HG03060 (cell line): ENCODE results near the gene SLC22A5.
"Not testable (repeated sequence)": the region's sequence is repeated elsewhere in the genome, so short reads cannot be mapped to it uniquely, and the experiment has no call there.

ENCODE experiments used
- ATAC-seq: cut with Tn5 transposase; IDR thresholded peaks from one replicate; pipeline ENCODE4 v1.9.1; 2021; ENCODE audit warnings: low read depth, moderate number of reproducible peaks; ENCODE audit not compliant: unreplicated experiment

Gene SLC22A5

DNA sequence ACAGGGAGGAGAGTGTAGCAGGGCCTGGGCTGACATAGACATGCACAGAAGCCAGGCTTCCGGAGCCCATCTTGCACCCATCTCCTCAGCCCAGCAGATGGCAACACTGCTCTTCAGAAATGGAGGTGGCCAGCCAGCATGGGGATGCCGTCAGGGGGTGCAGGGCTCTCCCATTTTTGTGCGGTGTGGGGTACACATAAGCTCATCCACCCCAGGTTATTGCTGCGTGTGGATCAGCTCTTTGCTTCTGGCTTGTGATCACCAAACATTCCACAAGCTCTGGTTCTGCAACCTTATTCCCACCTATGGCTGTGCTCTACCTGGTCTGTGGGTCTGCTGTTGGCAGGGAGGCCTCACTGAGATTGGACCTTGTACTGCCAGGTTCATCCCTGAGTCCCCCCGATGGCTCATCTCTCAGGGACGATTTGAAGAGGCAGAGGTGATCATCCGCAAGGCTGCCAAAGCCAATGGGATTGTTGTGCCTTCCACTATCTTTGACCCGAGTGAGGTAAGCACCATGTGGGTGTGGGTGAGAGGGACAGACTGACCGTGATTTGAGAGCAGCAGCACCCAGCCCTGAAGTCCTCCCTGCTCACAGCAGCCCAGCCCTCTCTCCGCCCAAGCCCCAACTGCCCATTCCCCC, 17.3 kb downstream of the SLC22A5 start:
- ATAC-seq: no peak

DNA sequence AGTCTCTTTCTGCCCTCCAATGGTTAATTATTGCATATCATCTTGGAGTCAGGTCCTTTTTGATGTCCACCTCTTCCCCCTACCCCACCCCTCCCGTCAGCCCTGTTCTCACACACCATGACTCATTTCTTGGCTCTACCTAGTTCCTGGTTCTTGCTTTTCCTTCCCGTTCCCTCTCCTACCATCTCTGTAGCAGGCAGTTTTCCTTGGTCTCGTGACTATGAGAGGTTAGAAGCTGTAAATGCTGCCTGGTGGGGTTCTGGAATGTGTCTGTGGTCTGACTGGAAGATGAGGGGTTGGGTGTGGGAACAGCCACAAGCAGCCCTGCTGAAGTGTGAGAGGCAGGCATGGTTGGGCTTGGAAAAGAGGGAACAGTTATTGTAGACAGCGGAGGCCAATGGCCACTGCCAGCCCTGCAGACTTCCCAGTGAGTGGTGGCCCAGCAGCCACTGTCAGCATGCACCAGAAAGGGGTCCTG, 18.2 kb downstream of the SLC22A5 start:
- no peak for ATAC-seq

DNA sequence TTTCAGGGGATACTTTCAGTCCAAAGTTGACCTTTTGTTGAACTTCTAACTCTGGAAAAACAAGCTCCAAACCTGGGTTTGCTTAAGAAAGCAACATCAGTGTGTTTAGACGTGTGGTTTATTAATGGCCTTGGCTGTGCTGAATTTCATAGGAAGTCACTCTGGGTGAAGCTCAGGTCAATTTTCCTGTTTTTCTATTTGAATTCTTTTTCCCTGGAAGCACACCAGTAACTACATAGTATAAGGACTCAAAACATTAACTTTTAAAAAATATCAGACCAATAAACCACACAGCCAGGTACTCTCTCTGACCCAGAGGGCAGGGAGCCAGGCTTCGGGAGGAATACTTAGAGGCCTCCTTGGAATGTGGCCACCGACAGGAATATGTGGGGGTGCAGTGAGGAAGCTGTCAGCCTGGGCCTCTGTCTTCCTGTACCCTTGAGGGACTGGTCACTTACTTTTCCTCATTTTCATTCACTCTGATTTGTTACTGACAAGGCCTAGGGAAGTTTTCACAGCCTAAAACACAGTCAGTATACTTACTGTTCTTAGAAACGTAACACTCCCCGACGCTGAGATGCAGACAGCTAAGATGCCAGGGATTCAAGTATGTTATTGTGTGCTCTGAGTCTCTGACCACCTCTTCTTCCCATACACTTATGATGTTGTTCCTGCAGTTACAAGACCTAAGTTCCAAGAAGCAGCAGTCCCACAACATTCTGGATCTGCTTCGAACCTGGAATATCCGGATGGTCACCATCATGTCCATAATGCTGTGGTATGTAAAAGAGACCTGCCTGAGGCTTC, 18.9 kb downstream of the SLC22A5 start:
- ATAC-seq: no peak

DNA sequence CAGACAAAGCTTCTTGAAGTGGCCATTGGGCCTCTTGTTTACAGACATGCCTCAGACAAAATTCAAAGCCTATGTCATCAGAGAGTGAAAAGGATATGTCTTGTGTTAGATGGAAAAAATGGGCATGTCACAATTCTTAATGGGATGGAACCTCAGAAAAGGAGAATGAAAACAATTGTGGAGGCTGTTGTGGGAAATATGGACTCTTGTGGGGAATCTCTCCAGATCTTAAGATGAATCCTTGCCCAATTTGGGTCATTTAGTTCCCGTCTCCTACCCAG, 19.5 kb downstream of the SLC22A5 start:
- ATAC-seq: no peak

DNA sequence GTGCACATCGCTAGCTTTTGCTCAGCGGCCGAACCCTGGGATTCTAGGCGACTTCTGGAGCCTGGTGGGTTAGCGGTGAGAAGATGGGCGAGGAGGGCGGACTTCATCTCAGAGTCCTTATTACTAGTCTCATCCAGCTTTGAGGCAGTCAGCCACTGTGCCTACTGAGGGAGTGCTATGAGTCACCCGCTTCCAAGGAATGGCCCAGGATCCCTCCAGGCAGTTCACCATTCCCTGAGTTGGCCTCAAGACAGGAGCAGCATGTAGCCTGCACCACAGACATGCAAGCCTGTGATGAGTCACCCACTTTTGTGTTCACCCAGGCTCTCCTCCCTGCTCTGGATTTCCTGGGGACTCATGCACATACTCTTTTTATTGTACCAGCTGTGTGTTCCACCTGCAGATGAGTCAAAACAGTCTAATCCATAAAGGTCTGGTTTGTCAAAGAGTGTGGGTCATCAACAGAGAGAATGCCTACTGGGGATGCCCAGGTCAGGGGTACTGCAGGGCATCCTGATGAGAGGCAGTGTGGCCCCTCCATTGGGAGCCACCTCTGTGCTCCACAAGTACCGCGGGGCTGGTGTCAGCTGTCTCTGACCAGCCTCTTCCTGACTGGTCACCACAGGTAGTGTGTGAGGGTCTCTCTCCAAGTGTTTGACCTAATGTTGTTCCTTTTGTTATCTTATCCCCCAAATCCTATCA, 20.2 kb downstream of the SLC22A5 start:
- ATAC-seq: no peak

DNA sequence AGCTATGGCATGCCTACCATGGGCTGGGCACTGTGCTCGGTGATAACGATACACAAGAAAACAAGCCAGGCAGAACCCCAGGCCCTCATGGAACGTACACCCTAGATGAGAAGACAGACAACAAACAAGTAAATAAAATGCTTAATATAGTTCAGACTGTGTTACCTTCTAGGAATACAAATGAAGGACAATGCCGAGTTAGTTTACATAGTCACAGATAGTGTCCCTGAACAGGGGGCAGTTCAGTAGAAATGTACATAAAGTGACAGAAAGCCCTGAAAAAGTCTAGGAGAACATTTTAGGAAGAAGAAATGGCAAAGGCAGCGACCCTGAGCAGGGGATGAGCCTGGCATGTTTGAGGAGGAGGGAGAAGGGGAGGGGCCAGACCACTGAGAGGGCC, 21.7 kb downstream of the SLC22A5 start:
- ATAC-seq: no peak

DNA sequence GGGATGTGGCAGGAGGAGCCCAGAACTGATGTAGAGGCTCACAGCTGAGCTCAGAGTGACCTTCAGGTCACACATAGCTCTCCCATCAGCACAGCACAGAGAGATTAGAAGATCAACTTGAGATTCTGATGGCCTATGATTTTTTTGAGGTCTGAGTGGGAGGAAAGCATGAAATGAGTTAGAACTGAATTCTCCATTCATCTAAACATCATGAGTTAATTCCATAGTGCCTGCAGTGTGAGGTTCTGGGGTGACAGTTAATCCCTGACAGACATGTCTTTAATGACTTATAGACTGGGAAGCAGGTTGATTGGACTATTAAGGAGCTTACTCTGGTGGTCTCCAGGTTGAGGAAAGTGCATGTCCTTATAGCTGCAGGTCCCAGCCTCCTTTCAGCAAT, 22.4 kb downstream of the SLC22A5 start:
- ATAC-seq: no peak

DNA sequence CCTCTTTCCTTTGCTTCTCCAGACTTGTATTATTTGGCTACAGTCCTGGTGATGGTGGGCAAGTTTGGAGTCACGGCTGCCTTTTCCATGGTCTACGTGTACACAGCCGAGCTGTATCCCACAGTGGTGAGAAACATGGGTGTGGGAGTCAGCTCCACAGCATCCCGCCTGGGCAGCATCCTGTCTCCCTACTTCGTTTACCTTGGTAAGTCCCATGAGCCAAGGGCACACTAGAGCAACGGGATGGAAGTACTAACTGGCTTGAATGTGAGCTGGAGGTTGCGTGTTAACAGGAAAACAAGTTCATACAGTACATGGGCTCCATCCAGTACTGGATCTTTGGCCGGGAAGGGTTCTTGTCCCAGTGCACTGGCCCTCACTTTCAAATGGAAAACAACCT, 22.9 kb downstream of the SLC22A5 start:
- ATAC-seq: no peak

DNA sequence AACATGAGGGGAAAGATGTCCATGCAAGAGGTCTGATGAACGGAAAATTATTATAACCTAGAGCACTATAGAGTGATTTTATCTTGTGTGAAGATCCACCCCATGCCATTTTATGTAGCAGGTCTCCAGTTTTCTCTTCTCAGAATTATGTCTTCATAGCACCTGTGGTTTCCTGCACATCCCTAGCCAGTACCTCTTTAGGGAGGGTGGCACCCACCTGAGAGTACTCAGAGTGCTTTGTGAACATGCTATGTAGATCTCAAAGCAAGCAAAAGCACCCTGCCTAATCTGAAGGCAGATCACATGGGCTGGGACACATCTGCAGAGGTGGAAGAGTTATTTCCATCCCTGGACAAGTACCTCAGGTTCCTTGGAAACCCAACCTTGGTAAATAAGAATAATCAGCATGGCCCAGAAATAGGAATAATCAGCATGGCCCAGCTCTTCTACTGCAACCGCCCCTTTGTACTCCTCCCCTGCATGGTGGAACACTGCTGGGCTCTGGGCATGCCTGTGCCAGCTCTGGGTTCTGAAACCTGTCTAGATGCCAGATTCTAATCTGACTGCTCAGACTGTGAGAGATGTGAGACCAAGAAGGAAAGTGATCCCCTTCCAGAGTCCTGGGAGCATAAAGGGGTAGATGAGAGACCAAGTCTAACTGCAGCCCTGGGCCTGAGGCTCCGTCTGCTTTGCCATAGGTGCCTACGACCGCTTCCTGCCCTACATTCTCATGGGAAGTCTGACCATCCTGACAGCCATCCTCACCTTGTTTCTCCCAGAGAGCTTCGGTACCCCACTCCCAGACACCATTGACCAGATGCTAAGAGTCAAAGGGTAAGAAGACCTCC, 23.7 kb downstream of the SLC22A5 start:
- no peak for ATAC-seq

DNA sequence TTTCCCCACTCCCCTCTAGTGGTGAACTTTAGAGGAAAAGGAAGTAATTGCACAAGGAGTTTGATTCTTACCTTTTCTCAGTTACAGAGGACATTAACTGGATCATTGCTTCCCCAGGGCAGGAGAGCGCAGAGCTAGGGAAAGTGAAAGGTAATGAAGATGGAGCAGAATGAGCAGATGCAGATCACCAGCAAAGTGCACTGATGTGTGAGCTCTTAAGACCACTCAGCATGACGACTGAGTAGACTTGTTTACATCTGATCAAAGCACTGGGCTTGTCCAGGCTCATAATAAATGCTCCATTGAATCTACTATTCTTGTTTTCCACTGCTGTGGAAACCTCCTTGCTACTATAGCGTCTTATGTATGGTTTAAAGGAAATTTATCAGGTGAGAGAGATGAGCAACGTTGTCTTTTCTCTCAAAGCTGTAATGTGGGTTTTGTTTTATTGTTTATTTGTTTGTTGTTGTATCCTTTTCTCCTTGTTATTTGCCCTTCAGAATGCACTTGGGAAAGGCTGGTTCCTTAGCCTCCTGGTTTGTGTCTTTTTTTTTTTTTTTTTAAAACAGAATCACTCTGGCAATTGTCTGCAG, 25.3 kb downstream of the SLC22A5 start:
- no peak for ATAC-seq

DNA sequence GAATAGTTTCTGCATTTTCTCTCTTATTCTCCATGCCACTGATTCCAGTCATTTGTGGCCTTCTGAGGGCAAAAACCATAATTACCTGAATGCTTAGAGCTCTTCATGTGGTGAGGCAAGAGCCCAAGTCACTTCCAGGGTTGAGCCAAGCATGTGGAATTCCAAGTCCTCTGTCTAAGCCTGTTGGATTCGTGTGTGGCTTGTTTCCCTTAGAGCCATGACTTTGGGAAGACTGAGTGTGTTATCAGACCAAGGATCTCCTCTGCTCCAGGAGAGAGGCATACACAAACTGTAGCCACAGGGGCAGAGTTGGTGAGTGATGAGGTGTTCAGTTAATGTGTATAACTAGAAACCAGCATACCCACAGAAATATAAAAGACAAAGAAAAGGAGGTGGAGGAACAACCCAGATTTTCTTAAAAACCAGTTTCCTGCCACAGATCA, 27.1 kb downstream of the SLC22A5 start:
- no peak for ATAC-seq

DNA sequence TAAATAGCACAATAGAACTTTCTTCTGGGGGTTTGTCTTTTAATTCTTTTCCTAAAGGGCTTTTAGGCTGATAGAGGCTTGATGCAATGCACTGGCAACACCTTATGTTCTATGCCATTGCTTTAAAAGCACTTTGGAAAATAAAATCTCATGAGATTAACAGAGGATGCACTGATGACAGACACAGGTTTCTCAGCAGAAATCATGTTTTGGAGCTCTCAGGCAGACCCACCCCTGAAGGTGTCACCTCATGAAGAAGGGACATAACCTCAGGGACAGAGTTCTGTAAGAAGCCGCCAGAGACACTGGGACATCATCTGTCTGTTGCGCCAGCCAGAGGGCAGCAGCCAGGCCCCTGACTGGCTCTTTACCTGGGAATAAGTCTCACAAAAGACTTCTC, 27.7 kb downstream of the SLC22A5 start:
- no peak for ATAC-seq

DNA sequence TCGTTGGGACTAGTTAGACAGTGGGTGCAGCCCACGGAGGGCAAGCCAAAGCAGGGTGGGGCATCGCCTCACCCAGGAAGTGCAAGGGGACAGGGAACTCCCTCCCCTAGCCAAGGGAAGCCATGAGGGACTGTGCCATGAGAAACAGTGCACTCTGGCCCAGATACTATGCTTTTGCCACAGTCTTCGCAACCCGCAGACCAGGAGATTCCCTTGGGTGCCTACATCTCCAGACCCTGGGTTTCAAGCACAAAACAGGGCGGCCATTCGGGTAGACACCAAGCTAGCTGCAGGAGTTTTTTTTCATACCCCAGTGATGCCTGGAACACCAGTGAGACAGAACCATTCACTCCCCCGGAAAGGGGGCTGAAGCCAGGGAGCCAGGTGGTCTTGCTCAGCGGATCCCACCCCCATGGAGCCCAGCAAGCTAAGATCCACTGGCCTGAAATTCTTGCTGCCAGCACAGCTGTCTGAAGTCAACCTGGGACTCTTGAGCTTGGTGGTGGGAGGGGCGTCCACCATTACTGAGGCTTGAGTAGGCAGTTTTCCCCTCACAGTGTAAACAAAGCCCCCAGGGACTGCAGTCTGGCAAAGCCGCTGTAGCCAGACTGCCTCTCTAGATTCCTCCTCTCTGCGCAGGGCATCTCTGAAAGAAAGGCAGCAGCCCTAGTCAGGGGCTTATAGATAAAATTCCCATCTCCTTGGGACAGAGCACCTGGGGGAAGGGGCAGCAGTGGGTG, 28.6 kb downstream of the SLC22A5 start:
- not testable (repeated sequence) for ATAC-seq

DNA sequence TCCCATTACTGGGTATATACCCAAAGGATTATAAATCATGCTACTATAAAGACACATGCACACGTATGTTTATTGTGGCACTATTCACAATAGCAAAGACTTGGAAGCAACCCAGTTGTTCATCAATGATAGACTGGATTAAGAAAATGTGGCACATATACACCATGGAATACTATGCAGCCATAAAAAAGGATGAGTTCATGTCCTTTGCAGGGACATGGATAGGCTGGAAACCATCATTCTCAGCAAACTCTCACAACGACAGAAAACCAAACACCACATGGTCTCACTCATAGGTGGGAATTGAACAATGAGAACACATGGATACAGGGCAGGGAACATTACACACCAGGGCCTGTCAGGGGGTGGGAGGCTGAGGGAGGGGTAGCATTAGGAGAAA, 34.5 kb downstream of the SLC22A5 start:
- not testable (repeated sequence) for ATAC-seq

DNA sequence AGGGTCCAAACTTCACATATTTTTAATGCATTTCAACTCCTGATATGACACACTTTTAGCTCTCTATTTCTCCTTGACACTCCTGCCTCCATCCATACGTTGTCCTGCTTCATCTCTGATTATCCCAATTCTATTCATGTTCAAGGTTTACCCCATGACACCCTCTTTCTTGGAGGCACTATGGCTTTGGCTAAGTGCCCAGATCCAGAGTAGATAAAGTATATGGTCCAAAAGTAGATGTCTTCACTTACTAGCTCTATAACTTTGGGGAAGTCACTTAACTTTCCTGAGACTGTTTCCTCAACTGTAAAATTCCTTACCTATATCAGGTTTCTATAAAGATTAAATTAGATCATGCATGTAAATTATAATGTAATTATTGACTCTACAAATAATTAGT, 36.1 kb downstream of the SLC22A5 start:
- no peak for ATAC-seq

DNA sequence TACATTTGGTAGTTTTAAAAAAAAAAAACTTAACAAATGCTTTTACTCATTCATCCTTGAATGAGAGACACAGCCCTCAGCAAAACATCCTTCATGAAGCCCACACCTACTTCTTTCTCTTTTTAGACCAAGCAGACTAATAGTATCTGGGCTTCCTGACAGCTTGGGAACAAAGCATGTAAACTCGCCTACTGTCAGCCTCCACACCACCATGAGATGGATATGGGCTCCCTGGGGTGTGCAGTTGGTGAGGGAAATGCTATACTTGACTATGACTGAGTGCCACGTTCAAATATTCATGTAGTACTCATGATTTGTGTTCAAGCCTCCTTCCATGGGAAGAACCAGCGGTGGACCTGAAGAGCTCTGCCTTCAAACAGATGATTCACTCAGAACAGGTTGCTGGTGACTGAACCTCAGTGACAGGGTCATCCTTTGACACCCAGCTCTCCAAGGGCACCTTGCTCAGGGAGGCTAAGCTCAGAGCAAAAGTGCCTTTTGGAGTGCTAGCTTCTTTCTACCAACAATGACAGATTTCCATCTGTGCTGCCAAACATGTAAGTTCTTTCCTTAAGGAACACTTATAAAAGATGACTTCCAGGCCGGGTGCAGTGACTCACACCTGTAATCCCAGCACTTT, 36.8 kb downstream of the SLC22A5 start:
- ATAC-seq: no peak

DNA sequence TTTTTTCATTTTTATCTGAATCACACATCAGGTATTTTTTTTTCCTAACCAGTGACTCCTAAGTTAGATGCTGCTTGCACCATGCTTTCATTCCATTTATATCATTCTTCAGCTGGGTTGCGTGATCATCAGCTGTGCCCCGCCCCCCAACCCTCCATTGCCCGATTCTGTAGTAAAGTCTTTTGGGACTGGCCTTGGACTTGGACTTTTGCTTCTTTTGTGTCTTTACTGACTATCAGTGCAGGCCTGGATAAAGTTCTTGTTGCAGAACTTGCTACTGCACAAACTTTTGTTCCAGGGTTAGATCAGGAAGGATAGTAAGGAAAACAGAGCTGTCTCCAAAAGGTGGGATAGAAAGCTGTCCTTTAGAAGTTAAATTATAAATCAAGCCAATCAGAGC, 38.5 kb downstream of the SLC22A5 start:
- no peak for ATAC-seq

DNA sequence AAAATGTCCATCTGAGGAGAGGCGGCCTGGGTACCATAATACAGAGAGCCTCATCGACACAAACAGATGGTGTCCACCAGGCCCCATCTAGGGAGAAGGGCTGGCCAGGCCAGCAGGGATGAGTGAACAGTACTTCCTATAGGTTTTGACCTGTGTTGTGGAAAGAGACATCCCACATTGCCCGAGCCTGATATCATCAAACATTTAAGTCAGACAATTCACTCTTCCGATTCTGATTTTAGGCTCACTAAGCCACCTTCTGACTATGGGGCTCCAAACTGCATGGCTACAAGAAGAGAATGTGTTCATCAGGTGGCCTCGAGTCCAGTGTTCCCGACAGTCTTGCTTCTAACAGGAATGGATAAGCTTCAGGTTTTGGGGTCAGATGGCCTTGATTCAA, 38.9 kb downstream of the SLC22A5 start:
- ATAC-seq: no peak

DNA sequence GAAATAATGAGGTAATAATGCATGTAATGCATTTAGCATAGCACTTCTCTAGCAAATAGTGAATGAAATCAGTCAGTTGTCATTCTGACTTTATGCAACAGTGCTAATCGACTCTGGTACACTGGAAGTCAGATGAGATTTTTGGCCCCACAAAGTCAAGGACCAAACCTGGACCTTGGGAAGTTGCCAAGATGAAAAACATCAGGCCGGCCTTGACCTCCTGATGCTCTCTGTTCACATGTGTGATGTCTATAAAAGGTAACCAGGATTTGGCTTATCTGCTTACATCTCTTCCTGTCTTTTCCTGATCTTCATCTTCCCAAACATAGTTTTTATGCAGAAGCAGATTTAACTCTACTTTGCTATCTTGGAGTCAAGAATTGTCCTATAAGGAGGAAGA, 39.5 kb downstream of the SLC22A5 start:
- no peak for ATAC-seq
